ENCODE data around the gene ODAM.
"Not testable (repeated sequence)": the region's sequence is repeated elsewhere in the genome, so short reads cannot be mapped to it uniquely, and the experiment has no call there.

The ODAM gene

GRCh38 chr4:70225824-70226223 lies 30.3 kb downstream of the ODAM start, which contains the start of gene FDCSP:
Gene FDCSP (plus strand): TSS chr4:70226124. CDS start chr4:70231195, 5,071 bp downstream.
- DNase-seq: no peak

DNA sequence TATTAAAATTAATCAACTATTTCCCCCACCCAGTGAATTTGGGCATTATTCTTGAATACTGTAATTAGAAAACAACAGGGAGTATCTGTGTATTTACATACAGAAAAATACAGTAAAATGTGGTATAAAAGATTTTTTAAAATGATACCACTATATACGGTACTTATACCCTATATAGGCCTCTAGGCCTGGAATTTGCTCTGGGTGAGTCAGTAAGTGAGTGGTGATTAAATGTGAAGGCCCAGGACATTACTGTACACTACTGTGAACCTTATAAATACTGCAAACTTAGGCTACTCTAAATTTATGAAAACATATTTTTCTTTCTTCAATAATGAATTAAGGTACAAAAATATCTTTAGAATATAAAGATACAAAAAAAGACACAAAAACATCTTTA lies 40.6 kb downstream of the ODAM start:
- no peak for DNase-seq

GRCh38 chr4:70239131-70239883 lies 43.8 kb downstream of the ODAM start:
- DNase-seq: no peak

DNA sequence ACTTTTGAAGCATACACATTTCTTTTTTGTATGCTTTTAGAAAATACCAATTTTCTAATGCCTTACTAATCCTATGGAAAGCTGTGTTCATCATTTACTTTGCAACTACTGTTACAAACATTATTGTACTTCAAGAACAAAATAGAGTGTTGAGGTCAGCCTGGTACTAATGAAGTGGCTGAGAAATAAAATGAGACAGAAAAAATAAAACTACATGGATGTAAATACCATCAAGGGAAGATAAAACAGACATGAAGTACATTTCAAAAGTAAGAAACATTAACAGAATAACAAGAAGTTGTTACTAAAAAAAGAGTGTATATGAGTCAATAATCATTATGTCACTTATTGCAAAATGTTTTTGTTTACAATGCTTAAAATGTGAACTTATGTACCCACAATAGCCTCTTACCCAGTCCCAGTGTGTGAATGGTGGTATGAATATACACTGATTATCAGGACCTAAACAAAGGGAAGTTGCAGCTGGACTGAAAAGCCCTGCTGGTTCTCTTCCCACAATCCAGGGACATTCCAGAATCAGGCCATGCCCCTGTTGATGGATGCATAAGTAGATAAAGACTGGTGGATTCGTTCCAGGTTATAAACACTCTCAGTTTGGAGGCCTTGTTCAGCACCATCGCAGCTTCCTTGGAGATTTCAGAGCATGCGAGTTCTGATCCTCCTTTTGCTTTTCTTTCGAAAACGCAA lies 44.5 kb downstream of the ODAM start:
- DNase-seq: no peak

- not testable (repeated sequence) for DNase-seq
Observed at GRCh38 chr4:70242297-70242696, 46.8 kb downstream of the ODAM start, which contains the start of gene CSN3. Gene CSN3 (plus strand): TSS chr4:70242597. CDS start chr4:70244820, 2,223 bp downstream.

- no peak for DNase-seq
Observed at GRCh38 chr4:70243091-70243490, 47.6 kb downstream of the ODAM start.

DNA sequence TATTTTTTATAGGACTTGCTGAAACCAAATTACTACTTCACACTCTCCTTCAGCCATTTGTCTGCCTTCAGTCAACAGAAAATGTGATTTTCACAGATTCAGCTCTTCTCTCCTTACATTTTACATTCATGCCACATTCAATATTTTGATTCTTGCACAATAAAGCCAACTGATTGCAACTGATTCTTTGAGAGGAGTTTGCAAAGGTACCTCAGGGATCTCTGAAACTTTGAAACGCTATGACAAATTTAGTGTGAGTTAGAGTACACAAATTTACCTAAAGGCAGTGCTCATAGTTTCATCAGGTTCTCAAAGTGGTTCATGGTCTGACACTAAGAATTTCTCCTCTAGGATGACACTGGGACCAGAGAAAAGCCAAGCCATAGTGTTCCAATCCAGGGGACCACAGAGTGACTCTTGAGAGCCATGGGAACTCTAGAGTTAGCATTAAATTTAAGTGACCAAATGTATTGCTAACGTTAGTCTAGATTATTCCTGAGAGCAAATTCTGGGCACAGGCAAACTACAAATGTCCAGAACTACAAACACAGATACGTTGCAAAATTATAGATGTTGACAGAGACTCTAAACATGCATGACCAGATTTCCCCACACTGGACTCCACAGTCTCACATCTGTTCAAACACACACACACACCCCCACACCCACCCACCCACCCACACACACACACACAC lies 55.9 kb downstream of the ODAM start:
- no peak for DNase-seq

- no peak for DNase-seq
Observed at GRCh38 chr4:70251945-70252277, 56.4 kb downstream of the ODAM start.

Data from NCI-H2029 treated with DMSO at 0.1 percent for 48 hours (cell line).